H1 (cell line): ENCODE measurements around the gene ADAMTS20. TPM values are rescaled to one million over a fixed set of nuclear protein-coding genes. Genes with fewer than 3 reads are reported as not detected.

ENCODE experiments used
- polyA plus RNA-seq, 7 experiments: library from polyadenylated mRNA; depleted of rRNA in 3 of 7; stranded (reverse) in 5 of 7; unstranded in 2 of 7; fragments of >200 nt in 5 of 7; fragments of 200-250 nt in 2 of 7; gene quantifications; 1 replicate in 5 of 7; 2 replicates in 1 of 7; 4 replicates in 1 of 7; pipeline versions ENCODE4 v1.2.1 to v1.2.3, GENCODE V29; 2011 to 2013; ENCODE audit warnings: missing spikeins in 2 of 7, mixed read lengths in 2 of 7
- total RNA-seq: library from RNA; stranded (reverse); fragmentation: NEBNext Ultra II Directional; extraction: Animal tissue kit (Norgen Biotek cat#: 25700); gene quantifications from 2 replicates; pipeline ENCODE4 v1.2.1, GENCODE V29; 2021

The ADAMTS20 gene
- total and polyA plus RNA-seq, 2 of the 8 experiments (the other 6 are each of a cell fraction or from before 2014, with no cell fraction given) = 2.9 to 5.1 TPM

Other genes starting within 250 kb of the ADAMTS20 start
- gene PUS7L, start 206.6 kb upstream of the ADAMTS20 start, total RNA-seq = 23.2 and 26.8 TPM in 2 replicates
- gene PUS7L, start 206.6 kb upstream of the ADAMTS20 start, polyA plus RNA-seq (2011; rRNA removed) = 2.5 and 3.6 TPM in 2 replicates
- gene IRAK4, start 206.7 kb upstream of the ADAMTS20 start, total RNA-seq = 5.8 and 7.7 TPM in 2 replicates
- 2.2 and 2.3 TPM in 2 replicates for gene IRAK4, start 206.7 kb upstream of the ADAMTS20 start, polyA plus RNA-seq (2011; rRNA removed)